ENCODE measurements around the gene GRID1.
A peak's percentile ranks its signal among the peaks of the same experiment; 100 is the strongest.

Gene GRID1

DNA sequence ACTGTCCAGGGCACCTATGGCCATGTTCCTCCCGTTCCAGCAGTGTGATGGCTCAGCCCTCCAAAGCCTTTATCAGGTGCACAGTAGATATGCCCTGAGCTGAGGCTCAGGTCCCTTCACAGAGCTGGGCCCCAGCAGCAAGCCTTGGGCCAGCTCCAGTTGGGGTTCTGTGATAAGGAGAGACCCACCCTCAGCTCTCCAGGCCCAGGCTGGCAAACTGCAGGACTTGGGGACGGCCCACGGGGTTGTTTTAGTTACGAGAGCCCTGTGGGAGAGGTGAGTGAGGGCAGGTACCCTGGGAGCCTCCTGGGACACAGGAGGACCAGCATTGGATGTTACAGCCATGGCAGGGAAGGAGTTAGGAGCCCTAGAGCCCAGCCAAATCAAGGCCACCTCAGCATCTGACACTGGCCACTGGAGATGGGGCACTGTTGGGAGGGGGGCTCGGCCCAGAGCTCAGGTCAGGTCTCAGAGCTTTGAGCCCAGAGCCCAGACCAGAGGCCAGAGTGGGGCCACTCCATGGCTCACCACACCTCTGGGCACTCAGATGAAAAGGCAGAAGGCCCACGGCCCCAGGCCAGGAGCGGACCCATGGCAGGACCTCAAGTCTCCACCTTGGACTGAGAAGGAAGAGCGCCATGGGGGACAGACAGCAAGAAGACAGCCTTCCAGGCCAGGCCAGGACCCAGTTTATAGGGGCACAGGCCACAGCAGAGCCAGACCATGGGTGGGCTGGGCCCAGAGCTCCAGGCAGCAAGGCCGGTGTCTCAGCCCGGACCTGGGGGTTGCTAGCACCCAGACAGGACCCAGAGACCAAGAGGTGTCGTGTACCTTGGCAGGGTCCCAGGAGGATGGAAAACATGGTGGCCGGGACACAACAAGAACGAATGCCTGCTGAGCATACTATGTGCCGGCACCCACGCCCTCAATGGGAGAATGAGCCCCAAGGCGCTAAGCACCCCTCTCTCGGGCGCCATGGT is 12.8 kb downstream of the GRID1 start:
- no peak for DNase-seq (ENCODE audit: low read depth, low spot score)

DNA sequence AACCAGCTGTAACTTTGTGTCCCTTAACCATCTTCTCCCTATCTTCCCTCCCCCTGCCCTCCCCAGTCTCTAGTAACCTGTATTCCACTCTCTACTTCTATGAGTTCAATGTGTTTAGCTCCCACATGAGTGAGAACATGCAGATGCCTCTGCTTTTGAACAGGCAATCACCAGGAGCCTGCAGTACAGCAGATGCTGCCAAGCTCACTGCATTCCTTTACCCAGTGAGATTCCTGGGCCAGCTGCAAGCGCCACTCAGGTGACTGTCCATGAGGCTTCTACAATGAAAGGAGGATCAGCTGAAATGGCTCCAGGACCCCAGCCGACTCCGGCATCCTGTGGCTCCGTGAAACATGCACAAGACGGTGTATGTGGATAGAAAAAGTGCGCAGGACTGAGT is 15.7 kb downstream of the GRID1 start:
- DNase-seq (ENCODE audit: low read depth, low spot score) = no peak

DNA sequence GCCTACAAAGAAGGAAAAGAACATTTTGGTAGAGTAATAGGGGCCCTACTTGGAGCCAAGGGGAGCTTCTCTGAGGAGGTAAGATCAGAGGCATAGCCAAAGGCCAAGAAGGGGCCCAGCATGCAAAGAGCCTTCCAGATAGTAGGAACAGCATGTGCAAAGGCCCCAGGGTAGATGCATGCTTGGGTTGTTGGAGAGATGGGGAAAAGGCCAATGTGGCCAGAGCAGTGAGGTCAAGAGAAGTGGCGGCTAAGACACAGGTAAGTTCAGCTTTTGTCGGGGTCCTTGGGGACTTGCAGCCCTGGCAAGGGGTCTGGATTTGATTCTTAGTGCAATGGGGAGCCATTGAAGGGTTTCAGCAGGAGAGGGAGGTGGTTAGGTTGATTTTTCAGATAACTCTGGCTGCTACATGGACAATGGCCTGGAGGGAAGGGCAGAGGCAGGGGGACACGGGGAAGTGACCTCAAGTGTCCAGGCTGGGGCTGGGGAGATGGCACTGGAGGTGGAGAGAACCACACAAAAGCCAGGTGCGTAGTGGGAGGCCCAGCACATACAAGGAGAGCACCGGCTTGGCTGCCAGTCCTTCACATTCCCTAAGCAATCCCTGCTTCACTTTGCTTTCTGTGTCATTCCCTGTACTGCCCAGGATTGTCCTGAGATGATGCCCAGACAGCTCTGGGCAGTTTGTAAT is 16.5 kb downstream of the GRID1 start:
- DNase-seq (ENCODE audit: low read depth, low spot score) = no peak

DNA sequence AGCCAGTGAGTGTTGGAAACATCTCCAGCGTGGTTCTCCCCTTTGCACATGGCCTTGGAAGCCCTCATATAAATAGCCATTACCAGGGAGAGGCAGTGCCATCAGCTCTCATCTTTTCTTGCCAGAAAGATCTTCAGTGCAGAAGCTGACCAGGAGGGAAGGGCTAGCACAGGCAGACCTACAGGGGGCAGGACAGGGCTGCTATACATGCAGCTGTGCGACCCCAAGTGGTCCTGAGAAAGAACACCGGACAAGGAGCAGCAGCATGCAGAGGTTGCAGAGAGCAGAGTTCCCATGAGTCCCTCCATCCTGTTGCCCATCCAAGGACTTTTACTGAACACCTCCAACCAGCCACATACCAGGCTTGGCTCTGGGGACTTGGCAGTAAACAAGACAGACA is 17.1 kb downstream of the GRID1 start:
- DNase-seq (ENCODE audit: low read depth, low spot score) = peak; percentile 71

DNA sequence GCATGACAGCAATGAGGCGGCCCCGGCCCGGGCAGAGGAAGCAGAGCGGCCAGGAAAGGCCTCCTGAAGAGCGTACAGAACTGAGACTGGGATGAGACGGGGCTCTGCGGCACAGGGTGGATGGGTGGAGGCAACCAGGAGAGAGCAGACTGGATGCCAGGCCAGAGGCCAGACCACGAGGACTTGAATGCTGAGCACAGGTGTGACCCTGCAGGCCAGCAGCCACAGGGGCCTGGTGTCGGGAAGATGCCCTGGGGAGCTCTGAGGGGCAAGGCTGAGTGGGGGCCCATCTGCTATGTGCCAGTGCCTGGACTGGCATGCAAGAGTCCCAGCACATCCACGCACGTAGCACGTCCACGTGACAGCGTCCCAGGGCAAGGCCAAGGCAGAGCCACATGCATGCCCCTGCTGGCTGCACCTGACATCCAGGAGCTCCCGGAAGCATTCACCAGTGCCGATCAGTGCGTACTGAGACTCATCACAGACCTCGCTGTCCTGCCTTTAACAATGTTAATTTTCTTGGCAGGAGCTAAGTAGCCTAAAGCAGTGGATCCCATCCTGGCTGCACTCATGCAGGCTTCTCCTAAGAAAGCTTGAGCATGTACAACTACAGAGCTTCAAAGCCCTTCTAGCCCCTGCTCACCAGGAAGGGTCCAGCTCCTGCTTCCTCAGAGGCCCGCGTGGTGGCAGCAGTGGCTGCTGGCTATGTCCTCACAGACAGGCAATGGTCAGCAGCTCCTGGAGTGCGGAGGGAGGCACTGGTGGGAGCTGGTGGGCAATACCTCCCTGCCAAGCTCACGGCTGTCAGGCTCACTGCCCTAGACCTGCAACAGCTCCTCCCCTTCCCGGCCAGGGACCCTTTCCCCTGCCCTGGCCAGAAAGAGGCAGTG is 18.0 kb downstream of the GRID1 start:
- DNase-seq (ENCODE audit: low read depth, low spot score) = no peak

DNA sequence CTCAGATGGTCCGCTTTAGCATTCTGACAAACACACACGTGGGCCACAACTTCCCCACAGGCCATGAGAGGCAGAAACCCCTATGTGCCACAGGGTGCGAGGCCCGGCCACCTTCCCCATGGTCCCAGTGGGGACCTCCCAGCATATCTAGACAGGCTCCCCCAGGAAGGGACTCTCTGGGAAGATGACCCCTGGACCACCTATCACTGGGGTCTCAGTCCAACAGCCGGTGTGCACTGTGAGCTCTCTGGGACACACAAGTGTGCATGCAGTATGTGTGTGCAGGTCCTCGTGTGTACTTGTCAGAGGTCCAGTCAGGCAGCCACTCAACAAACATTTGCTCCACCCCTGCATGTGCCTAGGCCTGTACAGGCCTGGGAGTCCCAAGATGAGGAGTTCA is 18.7 kb downstream of the GRID1 start:
- no peak for DNase-seq (ENCODE audit: low read depth, low spot score)

DNA sequence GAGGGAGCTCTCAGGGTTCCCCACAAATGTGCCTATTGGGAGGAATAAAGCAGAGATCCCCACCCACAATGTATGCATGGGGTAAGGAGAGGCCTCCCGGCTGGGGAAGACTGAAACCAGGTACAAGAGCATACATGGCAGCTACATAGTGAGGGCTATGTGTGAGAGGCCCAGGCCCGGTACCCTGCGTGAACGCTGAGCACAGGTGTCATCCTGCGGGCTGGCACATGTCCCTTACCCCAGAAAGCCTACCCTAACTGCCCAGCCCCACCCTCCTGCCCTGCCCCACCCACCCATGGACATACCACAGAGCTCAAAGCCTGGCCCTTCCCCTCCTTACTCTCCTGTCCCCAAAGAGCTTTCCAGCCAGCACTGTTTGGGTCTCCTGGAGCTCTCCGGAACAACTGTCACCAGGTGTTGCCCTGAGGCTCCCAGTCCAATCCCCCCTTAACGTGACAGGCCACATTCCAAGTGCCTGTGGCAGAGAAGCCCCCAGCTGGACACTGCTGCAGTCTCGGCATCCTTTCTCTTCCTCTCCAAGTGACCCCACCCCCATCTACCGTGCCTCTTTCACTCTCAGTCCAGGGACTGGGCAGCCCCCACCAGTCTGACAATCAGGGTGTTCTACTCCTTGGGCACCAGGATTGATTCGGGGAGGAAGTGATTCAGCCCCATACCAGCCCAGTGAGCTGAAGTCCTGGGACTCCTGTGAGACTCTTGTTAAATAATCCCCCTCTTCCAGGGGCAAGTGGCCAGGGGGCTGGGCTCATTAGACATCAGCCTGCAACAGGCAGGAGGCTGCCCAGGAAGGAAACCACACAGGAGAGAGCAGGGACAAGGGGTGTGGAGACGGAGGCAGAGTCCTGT is 19.6 kb downstream of the GRID1 start:
- no peak for DNase-seq (ENCODE audit: low read depth, low spot score)

DNA sequence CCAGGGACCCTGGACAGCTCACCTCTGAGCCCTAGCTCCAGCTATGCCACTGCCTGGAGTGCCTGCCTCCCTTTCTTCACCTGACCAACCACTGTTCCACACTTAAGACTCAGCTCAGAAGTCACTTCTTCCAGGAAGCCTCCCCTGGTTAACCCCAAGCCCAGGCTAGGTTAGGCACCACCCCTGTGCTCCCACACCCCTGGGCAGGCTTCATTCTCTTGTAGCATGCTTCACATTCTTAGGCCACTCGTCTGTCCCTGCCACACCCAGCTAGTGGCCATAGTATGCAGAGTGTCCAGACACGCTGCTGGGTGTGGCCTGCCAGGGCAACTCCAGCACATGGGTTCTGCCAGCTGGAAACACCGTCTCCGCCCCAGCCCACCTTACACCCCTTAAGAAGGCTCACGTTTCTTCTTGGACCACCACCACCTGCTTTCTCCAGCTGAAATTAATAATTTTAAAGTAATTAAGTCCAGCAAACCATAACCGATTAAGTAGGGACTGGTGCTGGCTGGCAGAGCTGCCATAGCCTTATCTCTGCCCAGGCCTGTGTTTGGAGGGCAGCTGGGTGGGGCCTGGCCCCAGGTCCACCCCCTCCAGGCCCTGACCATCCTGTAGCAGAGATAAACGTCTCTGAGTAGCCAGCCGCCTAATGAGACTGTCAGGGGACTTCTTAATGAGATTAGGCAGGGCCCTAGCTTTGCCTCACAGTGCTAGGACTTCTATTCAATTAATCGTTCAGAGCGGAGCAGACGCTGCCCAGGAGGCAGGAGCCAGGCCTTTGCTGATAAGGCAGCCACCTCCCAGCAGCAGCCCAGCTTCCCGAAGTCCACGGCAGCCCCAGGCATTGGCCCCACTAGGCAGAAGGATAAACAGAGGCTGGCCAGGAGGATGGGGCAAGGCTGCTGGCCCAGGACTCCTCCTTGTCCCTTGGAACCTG is 20.5 kb downstream of the GRID1 start:
- DNase-seq (ENCODE audit: low read depth, low spot score) = no peak

DNA sequence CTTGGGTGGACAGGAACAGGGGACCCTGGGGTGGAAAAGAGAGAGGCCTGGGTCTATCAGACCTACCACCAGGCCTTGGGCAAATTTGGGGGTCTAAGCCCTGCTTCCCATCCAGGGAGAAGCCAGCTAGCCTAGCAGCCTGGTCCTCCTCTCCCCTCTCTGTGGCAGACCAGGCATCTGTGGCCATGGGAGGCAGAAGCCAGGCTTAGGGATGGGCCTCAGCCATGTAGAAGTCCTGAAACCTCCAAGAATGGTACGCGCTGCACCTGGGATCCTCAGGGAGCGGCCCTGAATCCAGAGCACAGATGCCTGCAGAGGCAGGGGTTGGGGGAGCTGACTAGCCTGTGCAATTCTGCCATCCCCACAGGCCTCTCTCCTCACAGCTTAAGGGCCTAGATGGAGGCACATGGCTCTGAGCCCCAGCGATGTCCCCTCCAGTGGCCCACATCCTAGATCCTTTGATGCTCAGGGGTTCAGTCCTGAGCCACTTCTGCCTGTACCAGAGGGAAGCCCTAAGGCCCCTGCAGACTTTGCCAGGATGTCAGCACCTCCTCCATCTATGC is 21.2 kb downstream of the GRID1 start:
- DNase-seq (ENCODE audit: low read depth, low spot score) = no peak

DNA sequence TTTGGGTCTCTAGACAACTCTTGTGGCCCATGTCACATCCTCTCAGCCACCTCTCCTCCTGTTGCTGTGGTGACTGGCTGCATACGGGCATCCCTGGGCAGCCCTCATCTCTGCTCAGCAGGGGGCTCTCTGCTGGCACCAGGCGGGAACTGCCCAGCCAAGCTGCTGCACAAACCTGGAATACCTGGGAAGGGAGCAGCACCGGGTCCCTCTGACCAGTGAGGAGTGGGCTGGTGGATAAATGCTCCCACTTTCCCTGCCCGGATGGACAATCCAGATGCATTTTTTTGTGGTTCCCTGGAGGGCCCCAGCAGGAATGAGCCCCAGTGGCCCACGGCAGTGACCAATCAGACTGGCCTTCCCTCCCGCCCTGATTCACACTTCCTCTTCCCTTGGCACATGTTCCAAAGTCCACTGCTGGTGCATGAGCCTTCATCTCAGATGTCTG is 21.9 kb downstream of the GRID1 start:
- no peak for DNase-seq (ENCODE audit: low read depth, low spot score)

DNA sequence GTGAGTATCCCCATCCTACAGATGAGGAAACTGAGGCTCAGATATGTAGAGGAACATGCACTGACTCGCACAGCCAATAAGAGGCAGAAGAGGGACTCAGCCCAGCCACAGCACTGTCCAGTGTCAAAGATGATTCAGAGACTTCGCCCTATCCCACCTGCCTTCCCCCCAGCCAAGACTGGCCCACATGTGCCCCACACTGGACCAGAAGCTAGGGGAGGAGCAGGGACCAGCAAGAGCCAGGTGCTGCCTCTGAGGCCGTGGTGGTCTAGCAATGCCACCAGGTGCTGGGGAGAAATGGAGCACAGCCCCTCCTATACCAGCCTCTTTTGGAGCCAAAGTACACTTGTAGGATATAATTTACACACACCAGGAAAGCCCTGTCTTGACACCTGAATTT is 22.3 kb downstream of the GRID1 start:
- no peak for DNase-seq (ENCODE audit: low read depth, low spot score)

DNA sequence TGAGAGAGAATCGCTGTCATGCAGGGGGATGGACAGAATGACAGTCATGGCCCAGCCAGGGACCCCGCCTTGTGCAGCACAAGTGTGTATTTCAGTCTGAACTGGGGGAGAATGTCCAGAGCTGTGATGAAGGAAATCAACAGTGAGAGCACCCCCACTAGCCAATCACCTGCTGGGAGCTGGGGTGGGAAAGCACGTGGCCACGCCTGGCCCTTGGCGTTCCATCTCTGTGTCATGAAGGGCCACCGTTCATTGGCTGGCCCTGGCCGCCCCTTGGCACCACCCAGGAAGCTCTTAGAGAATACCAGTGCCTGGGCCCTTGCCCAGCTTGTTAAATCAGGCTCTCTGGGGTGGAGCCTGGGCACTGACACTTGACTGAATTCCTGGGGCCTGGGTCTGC is 22.8 kb downstream of the GRID1 start:
- DNase-seq (ENCODE audit: low read depth, low spot score) = no peak

DNA sequence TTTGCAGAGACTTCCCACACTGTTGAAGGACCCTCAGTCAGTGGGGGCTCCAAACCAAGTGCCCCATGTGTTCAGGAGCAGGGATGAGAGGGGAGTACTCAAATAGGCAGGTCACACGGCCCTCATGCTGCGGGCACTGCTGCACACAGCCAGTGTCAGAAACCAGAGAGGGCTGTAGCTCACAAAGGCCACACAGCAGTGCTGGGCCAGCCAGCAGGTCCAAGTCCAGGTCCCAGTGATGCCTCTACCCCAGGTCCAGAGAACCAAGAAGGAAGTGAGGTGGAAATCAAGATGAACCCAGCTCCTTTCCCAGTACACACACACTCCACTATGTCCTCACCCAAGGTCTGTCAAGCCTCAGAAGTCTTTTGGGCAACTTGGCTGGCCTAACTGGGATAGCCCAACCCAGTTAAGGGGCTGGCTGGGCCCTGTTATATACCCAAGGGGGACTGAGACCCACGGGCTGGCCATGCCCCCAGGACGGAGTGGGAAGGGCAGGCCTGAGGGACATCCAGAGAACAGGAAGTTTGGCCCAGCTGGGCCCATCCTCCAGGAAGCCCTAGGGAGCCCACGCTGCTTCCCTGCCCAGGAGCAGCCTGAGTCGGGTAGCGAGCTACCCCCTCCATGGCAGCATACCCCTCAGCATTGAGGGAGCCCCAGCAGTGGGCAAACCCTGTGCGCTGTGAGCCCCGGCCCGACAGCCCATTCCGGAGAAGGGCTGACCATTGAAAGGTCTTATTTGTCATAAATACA is 24.3 kb downstream of the GRID1 start:
- no peak for DNase-seq (ENCODE audit: low read depth, low spot score)

DNA sequence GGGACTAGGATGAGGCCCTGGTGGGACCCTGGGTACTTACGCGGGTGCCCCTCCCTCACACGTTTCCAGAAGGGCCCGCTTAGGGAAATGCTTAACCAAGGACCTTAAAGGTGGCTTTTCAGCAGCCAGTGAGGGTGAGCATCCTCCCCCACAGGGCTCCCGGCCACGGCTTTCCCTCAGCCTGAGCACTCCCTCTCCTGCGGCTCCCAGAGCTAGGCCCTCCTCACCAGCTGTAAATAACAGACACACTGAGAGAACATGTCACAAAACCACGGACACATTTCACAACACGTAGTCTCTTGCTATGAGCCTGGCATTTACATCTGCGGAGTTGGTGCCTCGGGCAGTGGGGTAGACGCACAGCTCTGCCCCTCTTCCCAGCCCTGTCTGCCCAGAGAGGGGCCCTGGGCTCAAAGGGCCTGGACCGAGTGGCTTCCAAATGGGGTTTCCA is 25.2 kb downstream of the GRID1 start:
- no peak for DNase-seq (ENCODE audit: low read depth, low spot score)

DNA sequence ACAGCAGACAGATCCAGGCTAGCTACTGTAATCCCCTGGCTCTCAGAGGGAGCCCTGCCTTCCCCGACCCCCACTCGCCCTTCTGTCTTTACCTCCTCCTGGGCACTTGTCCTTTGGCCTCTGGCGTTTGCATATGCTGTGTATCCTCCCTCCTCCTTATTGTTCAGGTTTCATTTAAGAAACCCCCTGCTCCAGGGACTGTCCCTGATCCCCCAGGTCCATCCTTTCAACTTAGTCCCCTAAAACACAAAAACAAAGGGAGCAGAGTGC is 25.7 kb downstream of the GRID1 start:
- no peak for DNase-seq (ENCODE audit: low read depth, low spot score)

DNA sequence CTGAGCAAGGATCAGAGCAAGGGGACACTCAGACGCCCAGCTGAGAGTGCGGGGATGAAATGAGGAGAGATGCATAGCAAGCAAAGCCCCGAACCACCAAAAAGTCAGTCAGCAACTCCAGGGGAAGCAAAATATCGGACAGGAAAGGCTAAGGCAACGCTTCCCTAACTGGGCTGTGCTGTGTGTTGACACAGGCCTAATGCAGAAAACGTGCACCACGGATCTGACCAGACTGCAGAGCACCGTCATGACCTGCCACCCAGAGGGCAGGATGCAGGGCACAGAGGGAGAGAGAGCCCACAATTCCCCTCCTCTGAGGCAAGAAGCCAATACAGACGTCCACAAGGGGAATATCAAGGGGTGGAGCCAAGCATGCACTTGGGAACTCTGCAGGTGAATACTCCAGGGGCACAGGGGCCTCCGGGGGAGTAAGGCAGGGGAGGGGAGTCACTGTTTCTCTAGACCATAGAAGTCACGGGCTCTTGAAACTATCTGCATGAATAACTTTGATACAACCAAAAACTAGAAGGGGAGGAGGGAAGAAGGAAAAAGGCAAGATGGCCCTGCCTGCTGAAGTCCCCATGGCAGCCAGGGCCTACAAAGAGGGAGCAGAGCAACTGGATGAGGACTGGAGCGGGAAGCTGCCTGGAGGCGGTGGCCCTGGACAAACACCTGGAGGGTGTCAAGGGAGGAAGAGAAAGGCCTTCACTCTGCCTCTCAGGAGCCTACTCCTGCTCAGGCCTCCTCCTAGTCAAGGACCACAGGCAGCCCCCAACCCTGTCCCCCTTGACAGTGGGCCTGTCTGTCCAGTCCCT is 26.2 kb downstream of the GRID1 start:
- DNase-seq (ENCODE audit: low read depth, low spot score) = no peak

DNA sequence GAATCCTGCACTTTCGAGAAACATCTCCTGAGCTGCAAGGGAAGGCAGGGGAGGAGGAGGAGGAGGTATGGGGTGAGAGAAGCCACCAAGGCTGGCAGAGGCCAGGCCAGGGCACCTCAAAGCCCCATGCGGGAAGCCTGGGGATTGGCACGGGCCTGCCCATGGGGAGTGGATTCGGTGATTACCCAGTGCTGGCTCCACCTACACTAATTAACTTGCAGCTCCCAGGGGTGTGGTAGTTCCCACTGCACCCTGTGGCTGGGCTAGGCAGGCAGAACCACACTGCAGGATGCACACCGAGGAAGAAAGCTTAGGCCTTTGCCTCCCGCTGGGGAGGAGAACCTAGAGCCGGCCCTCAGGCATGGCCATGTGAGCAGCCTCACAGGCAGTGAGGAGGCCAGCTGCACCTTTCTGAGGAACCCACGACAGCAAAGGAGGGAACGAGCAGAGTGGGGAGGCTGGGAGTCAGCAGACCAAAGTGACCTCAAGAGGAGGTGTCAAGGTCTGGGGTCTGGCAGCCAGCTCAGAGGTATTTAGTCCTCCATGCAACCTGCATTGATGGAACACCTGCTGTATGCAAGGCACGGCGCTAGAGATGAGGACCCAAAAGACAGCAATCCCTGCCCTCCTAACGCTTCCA is 27.2 kb downstream of the GRID1 start:
- DNase-seq (ENCODE audit: low read depth, low spot score) = no peak
